Natural killer cell (primary cell): ENCODE data around the gene AMELY. TPM values are rescaled to one million over a fixed set of nuclear protein-coding genes. Genes with fewer than 3 reads are reported as not detected.

Experiments
- ATAC-seq, 3 donors: fragments of 150-1000 bp in 2 of 3; fragments of 200-7000 bp in 1 of 3; cut with Tn5 transposase; 1 replicate in 1 of 3; 2 replicates in 2 of 3; pipeline ENCODE4 v1.10.0; 2021; ENCODE audit warnings: mild to moderate bottlenecking in 2 of 3, moderate library complexity in 2 of 3
- DNase-seq, 2 donors: peaks; one replicate each; pipeline versions ENCODE4 v3.0.0 to v3.0.0-alpha.2; 2013 to 2021; ENCODE audit warnings: mixed read lengths in 1 of 2
- H3K27ac ChIP-seq: one replicate; pipeline ENCODE4 v1.5.1; 2013; ENCODE audit warnings: mild to moderate bottlenecking, low read length
- H3K27me3 ChIP-seq: one replicate; pipeline ENCODE4 v1.6.1; 2013; ENCODE audit warnings: low read length; ENCODE audit not compliant: control insufficient read depth, insufficient read depth
- H3K36me3 ChIP-seq: one replicate; pipeline ENCODE4 v1.6.1; 2013; ENCODE audit warnings: low read length; ENCODE audit not compliant: control insufficient read depth, insufficient read depth
- H3K4me1 ChIP-seq: one replicate; pipeline ENCODE4 v1.6.1; 2013; ENCODE audit warnings: low read length; ENCODE audit not compliant: control insufficient read depth, insufficient read depth
- H3K4me3 ChIP-seq: one replicate; pipeline ENCODE4 v1.5.1; 2013; ENCODE audit warnings: low read length
- H3K9me3 ChIP-seq: one replicate; pipeline ENCODE4 v1.6.1; 2013; ENCODE audit warnings: low read length; ENCODE audit not compliant: control insufficient read depth, insufficient read depth
- H3K27ac Mint-ChIP-seq, 2 donors: one replicate each; pipeline ENCODE4 v1.8.0; 2022; ENCODE audit warnings: mild to moderate bottlenecking in 2 of 2, mixed read lengths in 2 of 2, moderate library complexity in 1 of 2
- H3K27me3 Mint-ChIP-seq, 2 donors: one replicate each; pipeline ENCODE4 v1.8.0; 2022; ENCODE audit warnings: low read depth in 2 of 2, mixed read lengths in 2 of 2
- H3K36me3 Mint-ChIP-seq: one replicate; pipeline ENCODE4 v1.8.0; 2022; ENCODE audit warnings: mixed read lengths
- H3K4me1 Mint-ChIP-seq, 2 donors: one replicate each; pipeline ENCODE4 v1.8.0; 2022; ENCODE audit warnings: mixed read lengths in 2 of 2
- H3K4me3 Mint-ChIP-seq: one replicate; pipeline ENCODE4 v1.8.0; 2022; ENCODE audit warnings: mild to moderate bottlenecking, moderate library complexity, mixed read lengths
- H3K9me3 Mint-ChIP-seq, 2 donors: one replicate each; pipeline ENCODE4 v1.8.0; 2022; ENCODE audit warnings: mixed read lengths in 2 of 2
- WGBS: methylation state at CpG from one replicate; pipeline ENCODE4 v1.1.7; 2013; ENCODE audit warnings: missing lambda C conversion rate; ENCODE audit not compliant: insufficient coverage; 5-methylcytosine and 5-hydroxymethylcytosine counted together
- intact Hi-C: fragments of 100-400 bp; cut with micrococcal nuclease; formaldehyde crosslinking; loops from one replicate; pipeline ENCODE4 v1.14.2; 2022
- total RNA-seq, 4 donors: library from RNA; stranded (reverse); fragments of 120-200 nt in 1 of 4; gene quantifications; one replicate each; pipeline versions ENCODE4 v1.2.3 to v1.2.4, GENCODE V29; 2013 to 2022
- TF ChIP-seq, protein P1 (sequence below): fragments of 200-600 bp; IDR thresholded peaks from one replicate; pipeline ENCODE4 v1.8.0; 2022; ENCODE audit warnings: antibody characterized with exemption

Gene AMELY
- total RNA-seq, 3 donors from 2014 or later (not counting 1 experiment from before 2014, with no cell fraction given): not detected

DNA sequence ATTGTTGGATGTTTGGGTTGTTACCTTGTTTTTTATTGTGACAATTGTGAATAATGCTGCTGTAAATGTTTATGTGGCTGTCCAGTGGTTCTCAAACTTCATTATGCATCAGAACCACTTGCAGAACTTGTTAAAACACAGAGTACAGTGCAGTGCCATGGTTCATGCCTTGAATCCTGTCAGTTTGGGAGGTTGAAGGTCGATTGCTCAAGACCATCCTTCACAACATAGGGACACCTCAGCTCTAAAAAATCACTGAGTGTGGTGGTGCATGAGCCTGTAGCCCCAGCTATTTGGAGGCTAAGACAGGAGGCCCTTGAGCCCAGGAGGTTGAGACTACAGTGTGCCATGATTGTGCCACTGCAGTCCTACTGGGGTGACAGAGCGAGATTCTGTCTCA is 23.9 kb upstream of the AMELY start:
- H3K4me3 Mint-ChIP-seq: no peak overlapping the region
- no peaks in the 10 kb centered on the region for H3K9me3 ChIP-seq
- no peaks in the 10 kb centered on the region for H3K4me1 ChIP-seq
- H3K27ac Mint-ChIP-seq: no peak overlapping the region
- ATAC-seq (no peak), DNase-seq (no peak)
- H3K27ac ChIP-seq: no peak overlapping the region
- intact Hi-C loops: no loop called here
- no peak overlapping the region for H3K4me3 ChIP-seq
- no peaks in the 10 kb centered on the region for H3K4me1 Mint-ChIP-seq
- no peaks in the 10 kb centered on the region for H3K27me3 Mint-ChIP-seq
- whole genome bisulfite sequencing: no CpG with 5 or more reads among the region's 2 CpGs
- H3K27me3 ChIP-seq: no peaks in the 10 kb centered on the region
- no peaks in the 10 kb centered on the region for H3K36me3 Mint-ChIP-seq
- no peaks in the 10 kb centered on the region for H3K36me3 ChIP-seq
- TF ChIP-seq, protein P1, sequence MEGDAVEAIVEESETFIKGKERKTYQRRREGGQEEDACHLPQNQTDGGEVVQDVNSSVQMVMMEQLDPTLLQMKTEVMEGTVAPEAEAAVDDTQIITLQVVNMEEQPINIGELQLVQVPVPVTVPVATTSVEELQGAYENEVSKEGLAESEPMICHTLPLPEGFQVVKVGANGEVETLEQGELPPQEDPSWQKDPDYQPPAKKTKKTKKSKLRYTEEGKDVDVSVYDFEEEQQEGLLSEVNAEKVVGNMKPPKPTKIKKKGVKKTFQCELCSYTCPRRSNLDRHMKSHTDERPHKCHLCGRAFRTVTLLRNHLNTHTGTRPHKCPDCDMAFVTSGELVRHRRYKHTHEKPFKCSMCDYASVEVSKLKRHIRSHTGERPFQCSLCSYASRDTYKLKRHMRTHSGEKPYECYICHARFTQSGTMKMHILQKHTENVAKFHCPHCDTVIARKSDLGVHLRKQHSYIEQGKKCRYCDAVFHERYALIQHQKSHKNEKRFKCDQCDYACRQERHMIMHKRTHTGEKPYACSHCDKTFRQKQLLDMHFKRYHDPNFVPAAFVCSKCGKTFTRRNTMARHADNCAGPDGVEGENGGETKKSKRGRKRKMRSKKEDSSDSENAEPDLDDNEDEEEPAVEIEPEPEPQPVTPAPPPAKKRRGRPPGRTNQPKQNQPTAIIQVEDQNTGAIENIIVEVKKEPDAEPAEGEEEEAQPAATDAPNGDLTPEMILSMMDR: no peak
- no peaks in the 10 kb centered on the region for H3K9me3 Mint-ChIP-seq

DNA sequence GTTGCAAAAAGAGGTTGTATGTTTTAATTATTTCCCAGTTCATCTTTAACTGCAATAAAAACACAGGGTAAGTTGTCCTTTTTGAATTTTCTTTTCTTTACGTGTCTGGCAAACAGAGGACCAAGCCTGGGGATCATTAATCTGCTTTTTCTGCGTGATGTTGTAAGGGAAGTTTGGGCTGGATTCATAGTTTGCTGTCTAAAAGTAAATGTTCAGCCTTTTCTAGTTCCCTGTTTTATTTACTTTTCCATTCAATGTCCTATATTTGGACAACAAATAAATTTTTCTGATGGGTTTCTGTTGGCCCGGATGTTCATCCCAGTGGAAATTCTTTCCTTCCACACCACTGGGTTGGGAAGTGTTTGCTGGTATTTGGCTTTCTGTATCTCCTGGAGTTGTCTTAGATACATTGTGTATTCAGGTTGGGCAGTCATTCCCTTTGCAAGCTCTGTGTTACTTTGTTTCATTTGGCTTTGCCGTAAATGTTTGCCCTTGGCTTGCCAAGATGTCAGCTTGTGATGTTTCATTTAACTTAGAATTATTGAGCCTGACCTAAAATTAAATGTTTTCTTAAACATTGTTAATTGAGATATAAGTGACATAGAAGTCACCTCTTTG is 20.3 kb upstream of the AMELY start:
- Mint-ChIP-seq H3K27me3 (no peaks in the 10 kb centered on the region), H3K9me3 (no peaks in the 10 kb centered on the region), H3K4me3 (no peak overlapping the region), H3K36me3 (no peaks in the 10 kb centered on the region), H3K27ac (no peak overlapping the region), H3K4me1 (no peaks in the 10 kb centered on the region)
- H3K4me1 ChIP-seq: no peaks in the 10 kb centered on the region
- no peak overlapping the region for H3K4me3 ChIP-seq
- no peaks in the 10 kb centered on the region for H3K27me3 ChIP-seq
- ATAC-seq: no peak
- H3K36me3 ChIP-seq: no peaks in the 10 kb centered on the region
- no CpG with 5 or more reads among the region's 4 CpGs for WGBS
- intact Hi-C loops: no loop called here
- TF ChIP-seq, protein P1: no peak
- no peak for DNase-seq
- no peak overlapping the region for H3K27ac ChIP-seq
- no peaks in the 10 kb centered on the region for H3K9me3 ChIP-seq

DNA sequence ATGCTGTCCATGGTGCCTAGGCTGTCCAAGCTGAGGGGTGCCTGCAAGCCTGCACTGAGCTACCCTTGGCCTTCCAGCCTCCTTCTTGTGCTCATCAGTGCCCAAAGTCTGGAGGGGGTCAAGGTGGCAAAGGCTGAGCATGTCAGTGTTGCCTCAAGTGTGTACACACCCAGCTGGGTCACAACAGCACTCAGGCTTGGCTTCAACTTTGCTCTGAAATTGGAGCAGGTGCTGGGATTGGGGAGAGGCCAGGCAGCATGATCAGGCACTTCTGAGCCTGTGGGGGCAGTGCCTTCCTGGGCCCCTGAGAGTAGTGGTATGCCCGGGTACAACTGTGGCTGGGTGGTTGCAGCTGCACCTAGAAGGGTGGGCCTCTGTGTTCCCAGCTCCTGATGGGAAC is 17.7 kb upstream of the AMELY start:
- no peak overlapping the region for H3K27ac ChIP-seq
- H3K27ac Mint-ChIP-seq: no peak overlapping the region
- 53% methylated on average over 1 of the region's 1 CpG for WGBS
- no peak overlapping the region for H3K4me3 ChIP-seq
- ATAC-seq (no peak), DNase-seq (no peak)
- no peaks in the 10 kb centered on the region for H3K9me3 ChIP-seq
- no peaks in the 10 kb centered on the region for H3K27me3 Mint-ChIP-seq
- H3K4me1 ChIP-seq: no peaks in the 10 kb centered on the region
- no peaks in the 10 kb centered on the region for H3K36me3 ChIP-seq
- H3K9me3 Mint-ChIP-seq: no peaks in the 10 kb centered on the region
- no peak overlapping the region for H3K4me3 Mint-ChIP-seq
- intact Hi-C loops: no loop called here
- no peaks in the 10 kb centered on the region for H3K27me3 ChIP-seq
- TF ChIP-seq, protein P1: no peak
- no peaks in the 10 kb centered on the region for H3K4me1 Mint-ChIP-seq
- H3K36me3 Mint-ChIP-seq: no peaks in the 10 kb centered on the region

DNA sequence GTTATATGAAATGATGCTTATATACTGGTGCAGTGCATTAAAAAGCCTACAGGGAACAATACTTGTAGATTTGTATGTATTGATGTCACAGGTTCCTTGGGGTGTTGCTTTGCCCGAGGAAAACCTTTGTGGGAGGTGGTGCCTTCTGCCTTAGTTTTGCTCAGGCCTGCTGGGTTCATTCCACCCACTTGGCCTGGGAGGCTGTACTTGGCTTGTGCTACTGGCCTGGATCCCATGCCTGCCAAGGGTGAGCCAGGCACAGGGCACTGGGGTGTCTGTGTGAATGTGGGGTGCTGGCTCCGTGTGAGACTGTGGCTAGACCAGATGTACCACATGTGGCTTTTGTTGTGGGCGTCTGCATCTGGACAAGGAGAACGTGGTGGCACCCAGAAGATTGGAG is 16.7 kb upstream of the AMELY start:
- H3K4me3 ChIP-seq: no peak overlapping the region
- Mint-ChIP-seq H3K27ac (no peak overlapping the region), H3K4me1 (no peaks in the 10 kb centered on the region), H3K36me3 (no peaks in the 10 kb centered on the region), H3K9me3 (no peaks in the 10 kb centered on the region), H3K4me3 (no peak overlapping the region), H3K27me3 (no peaks in the 10 kb centered on the region)
- DNase-seq: no peak
- H3K9me3 ChIP-seq: no peaks in the 10 kb centered on the region
- no peaks in the 10 kb centered on the region for H3K4me1 ChIP-seq
- no peak for ATAC-seq
- H3K27ac ChIP-seq: no peak overlapping the region
- TF ChIP-seq, protein P1: no peak
- no peaks in the 10 kb centered on the region for H3K27me3 ChIP-seq
- H3K36me3 ChIP-seq: no peaks in the 10 kb centered on the region
- intact Hi-C loops: no loop called here
- 63% methylated on average over 4 of the region's 4 CpGs for WGBS
